ENCODE data around the gene AQP3. TPM values are rescaled to one million over a fixed set of nuclear protein-coding genes. Genes with fewer than 3 reads are reported as not detected.
"Not testable (repeated sequence)": the region's sequence is repeated elsewhere in the genome, so short reads cannot be mapped to it uniquely, and the experiment has no call there.

AQP3 gene
- polyA plus RNA-seq, 1 experiment, result 0.47 TPM

DNA sequence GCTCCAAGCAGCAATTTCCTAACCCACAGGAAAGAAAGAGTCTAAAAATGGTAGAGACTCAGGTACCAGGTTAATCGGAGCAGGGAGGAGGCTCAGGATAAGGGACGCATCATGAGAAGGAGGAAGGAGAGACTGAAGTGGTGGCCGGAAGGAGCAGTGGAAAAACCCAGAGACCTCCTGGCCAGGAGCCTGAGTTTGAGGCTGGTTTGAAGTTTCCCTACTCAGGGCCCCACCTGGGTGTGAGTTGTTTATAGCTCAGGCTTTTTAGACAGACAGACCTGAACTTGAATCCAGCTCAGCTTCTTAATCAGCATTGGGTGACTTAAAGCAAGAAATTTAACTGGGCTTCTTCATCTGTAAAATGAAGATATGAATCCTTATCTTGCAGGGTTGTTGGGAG is 33.1 kb downstream of the AQP3 start:
- CTCF ChIA-PET, result interaction anchor here (2.7 to 8.2 kb wide), 7 partner anchors 11 to 127 kb away, joined by 7 to 111 read pairs (median 23); partner anchors contain the start of genes AQP3 and AQP7
- no peak for DNase-seq (ENCODE audit: low read depth)
- Histone ChIP-seq H3K36me3 (ENCODE audit: control insufficient read depth, insufficient read depth, low read length) (no peaks in the 10 kb centered on the region), H3K27me3 (ENCODE audit: control insufficient read depth, insufficient read depth, low read length) (peaks cover 6% of the 10 kb centered on the region), H3K4me3 (ENCODE audit: low read depth, low read length) (no peak overlapping the region)
- TF ChIP-seq, protein P1, sequence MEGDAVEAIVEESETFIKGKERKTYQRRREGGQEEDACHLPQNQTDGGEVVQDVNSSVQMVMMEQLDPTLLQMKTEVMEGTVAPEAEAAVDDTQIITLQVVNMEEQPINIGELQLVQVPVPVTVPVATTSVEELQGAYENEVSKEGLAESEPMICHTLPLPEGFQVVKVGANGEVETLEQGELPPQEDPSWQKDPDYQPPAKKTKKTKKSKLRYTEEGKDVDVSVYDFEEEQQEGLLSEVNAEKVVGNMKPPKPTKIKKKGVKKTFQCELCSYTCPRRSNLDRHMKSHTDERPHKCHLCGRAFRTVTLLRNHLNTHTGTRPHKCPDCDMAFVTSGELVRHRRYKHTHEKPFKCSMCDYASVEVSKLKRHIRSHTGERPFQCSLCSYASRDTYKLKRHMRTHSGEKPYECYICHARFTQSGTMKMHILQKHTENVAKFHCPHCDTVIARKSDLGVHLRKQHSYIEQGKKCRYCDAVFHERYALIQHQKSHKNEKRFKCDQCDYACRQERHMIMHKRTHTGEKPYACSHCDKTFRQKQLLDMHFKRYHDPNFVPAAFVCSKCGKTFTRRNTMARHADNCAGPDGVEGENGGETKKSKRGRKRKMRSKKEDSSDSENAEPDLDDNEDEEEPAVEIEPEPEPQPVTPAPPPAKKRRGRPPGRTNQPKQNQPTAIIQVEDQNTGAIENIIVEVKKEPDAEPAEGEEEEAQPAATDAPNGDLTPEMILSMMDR (IDR thresholded peaks at IDR 0.05; ENCODE audit: insufficient read depth, low read depth, low read length), result no peak
- POLR2A ChIA-PET, result interaction anchor here (0.6 kb wide), 1 partner anchor 307 kb away, joined by 7 read pairs; no protein-coding TSS in a partner anchor

DNA sequence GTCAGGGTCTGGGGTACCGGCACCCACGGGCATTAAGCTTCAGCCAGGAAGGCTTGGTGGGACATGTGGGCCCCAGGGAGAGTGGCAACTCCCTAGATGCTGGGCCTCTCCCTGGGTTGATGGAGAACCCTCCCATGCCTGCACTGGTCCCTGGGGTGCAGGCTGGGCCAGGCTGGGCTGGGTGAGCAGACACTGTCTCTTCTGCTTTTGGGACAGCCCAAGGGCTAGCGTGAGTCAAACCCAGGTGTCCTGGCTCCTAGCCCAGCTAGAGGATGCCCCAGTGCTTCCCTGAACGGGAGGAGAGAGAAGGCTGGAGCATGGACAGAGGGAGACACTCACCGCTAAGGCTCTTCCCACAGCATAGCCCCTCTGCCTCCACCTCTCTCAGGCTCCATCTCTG is 39.3 kb downstream of the AQP3 start:
- Histone ChIP-seq H3K4me3 (ENCODE audit: low read depth, low read length) (no peak overlapping the region), H3K36me3 (ENCODE audit: control insufficient read depth, insufficient read depth, low read length) (no peaks in the 10 kb centered on the region), H3K27me3 (ENCODE audit: control insufficient read depth, insufficient read depth, low read length) (0 out of 2 replicates have a peak, but pooled peaks cover 3% of the 10 kb centered on the region)
- TF ChIP-seq, protein P1 (IDR thresholded peaks at IDR 0.05; ENCODE audit: insufficient read depth, low read depth, low read length), result no peak
- ChIA-PET CTCF (interaction anchor here (1.0 to 1.8 kb wide), 2 partner anchors 8 to 309 kb away, joined by 3 to 5 read pairs; no protein-coding TSS in a partner anchor), POLR2A (no interaction called here)
- DNase-seq (ENCODE audit: low read depth), result no peak

DNA sequence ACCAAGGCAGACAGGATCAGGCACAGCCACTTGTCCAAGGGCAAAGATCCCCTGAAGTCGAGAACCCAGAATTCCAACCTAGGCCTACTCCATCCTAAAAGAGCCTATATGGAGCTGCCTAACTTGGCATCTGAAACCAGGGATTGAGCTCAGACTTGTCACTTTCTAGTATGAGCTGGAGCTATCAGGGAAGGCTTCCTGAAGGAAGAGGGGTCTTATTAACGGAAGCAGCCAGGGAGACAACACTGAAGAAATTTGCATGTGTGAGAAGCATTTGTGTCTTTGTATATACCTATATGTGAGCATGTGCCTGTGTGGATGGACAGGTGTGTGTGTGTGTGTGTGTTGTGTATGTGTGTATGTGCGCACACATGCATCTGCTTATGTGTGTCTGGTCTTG is 40.3 kb downstream of the AQP3 start:
- POLR2A ChIA-PET, result no interaction called here
- H3K4me3 ChIP-seq (ENCODE audit: low read depth, low read length), result no peak overlapping the region
- no peaks in the 10 kb centered on the region for H3K36me3 ChIP-seq (ENCODE audit: control insufficient read depth, insufficient read depth, low read length)
- TF ChIP-seq, protein P1 (IDR thresholded peaks at IDR 0.05; ENCODE audit: insufficient read depth, low read depth, low read length), result no peak
- CTCF ChIA-PET, result interaction anchor here (1.1 to 1.8 kb wide), 2 partner anchors 9 to 60 kb away, joined by 3 to 5 read pairs; no protein-coding TSS in a partner anchor
- no peak for DNase-seq (ENCODE audit: low read depth)
- 0 out of 2 replicates have a peak, but pooled peaks cover 3% of the 10 kb centered on the region for H3K27me3 ChIP-seq (ENCODE audit: control insufficient read depth, insufficient read depth, low read length)

DNA sequence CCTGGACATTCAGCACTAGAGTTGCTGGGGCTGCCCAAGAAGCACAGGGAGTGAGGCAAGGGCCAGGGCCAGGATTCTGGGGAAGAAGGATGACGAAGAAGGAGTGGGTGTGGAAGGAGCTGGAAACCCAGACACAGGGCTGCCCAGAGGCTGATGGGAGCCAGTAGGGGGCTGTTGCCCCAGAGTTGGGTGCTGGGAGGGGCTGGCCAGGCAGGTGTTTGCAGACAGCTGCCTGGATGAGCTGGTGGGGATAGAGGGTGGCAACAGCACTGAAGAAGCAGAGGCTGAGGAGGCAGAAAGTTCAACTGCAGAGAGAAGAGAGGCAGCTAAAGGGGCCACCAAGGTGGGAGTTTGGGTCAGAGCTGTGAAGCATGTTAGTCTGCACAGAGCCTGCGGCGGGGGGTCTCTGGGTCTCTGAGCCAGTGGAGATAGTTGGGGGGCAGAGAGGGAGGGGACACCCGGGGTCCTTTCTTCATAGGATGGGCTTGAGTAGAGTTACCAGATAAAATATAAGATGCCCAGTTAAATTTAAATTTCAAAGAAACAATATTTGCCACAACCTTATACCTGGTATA is 42.5 kb downstream of the AQP3 start:
- POLR2A ChIA-PET, result no interaction called here
- TF ChIP-seq, protein P1 (IDR thresholded peaks at IDR 0.05; ENCODE audit: insufficient read depth, low read depth, low read length), result no peak

DNA sequence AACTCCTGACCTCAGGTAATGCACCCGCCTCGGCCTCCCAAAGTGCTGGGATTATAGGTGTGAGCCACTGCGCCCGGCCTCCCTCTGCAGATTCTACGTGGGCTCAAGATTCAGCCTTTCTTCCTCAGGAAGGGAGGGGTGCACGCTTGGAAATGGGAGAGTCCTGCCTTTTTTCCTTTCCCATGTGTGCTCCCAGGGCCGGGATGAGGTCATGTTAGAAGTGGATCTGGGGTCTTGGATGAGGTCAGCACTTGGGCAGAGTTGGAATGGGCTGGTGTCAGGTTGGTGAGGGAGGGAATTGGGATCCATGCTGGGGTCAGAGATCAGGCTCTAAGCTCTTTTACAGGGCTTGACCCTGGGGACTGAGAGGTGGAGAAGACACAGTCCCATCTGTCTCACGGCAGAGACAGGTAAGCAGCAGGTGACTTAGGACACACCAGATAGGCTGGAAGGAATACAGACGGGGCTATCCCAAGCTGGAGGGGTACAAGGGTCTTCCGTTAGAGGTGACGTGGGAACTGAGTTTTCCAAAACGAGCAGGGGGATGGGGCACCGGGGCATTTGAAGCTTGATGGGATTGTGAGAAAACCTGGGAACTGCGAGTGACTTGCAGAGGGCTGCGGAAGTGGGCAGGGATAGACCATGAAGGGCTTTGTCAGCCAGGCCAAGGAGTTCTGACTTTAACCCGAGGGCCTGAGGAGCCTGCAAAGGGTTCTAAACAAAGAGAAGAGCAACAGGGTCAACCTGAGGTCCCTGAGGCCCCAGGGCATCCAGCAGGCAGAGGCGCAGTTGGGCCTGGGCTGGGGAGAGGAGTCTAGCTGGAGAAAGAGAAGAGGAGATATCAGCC is 43.2 kb downstream of the AQP3 start:
- POLR2A ChIA-PET, result no interaction called here
- no peak for DNase-seq (ENCODE audit: low read depth)

More for the DNA sequence above, 42.5 kb downstream of the AQP3 start:
- DNase-seq (ENCODE audit: low read depth), result no peak
- CTCF ChIA-PET, result interaction anchor here (0.6 to 5.0 kb wide), 10 partner anchors 11 to 317 kb away, joined by 3 to 42 read pairs (median 7); partner anchors contain the start of gene NOL6
- Histone ChIP-seq H3K4me3 (ENCODE audit: low read depth, low read length) (no peak overlapping the region), H3K36me3 (ENCODE audit: control insufficient read depth, insufficient read depth, low read length) (no peaks in the 10 kb centered on the region), H3K27me3 (ENCODE audit: control insufficient read depth, insufficient read depth, low read length) (peaks cover 4% of the 10 kb centered on the region; the same call in 1 of the 2 replicates)

DNA sequence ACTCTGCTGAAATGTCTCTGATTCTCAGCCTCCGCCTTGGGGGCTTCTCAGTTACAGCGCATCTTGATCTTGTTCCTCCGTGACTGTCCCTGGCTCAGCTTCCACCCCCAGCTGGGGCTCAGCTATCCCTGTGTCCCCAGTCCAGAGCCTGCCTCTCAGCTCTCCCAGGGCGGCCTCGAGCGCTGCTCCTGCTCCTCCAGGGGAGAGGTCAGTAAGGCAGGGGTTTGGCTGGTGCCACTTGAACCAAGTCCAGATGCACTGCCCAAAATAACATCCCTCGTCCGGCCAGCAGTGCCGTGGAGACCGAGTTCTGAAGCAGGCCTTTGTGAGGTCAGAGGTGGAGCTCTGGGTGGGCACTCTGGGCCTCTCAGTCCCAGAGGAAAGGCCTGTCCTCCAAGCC is 45.0 kb downstream of the AQP3 start, which contains the start of gene AQP7:
TSS of gene AQP7 (minus strand) at position 198 of the 400 bp plus-strand sequence. CDS start 1,306 bp downstream, outside the sequence.
- DNase-seq (ENCODE audit: low read depth); POLR2A ChIA-PET; H3K36me3 ChIP-seq (ENCODE audit: control insufficient read depth, insufficient read depth, low read length); H3K27me3 ChIP-seq (ENCODE audit: control insufficient read depth, insufficient read depth, low read length); H3K4me3 ChIP-seq (ENCODE audit: low read depth, low read length): not testable (repeated sequence)
- CTCF ChIA-PET, result interaction anchor here (0.9 to 5.0 kb wide), 9 partner anchors 7 to 121 kb away, joined by 3 to 42 read pairs (median 6); partner anchors contain the start of genes ANKRD18B and NOL6

More for the DNA sequence above, 43.2 kb downstream of the AQP3 start:
- Histone ChIP-seq H3K4me3 (ENCODE audit: low read depth, low read length) (no peak overlapping the region), H3K36me3 (ENCODE audit: control insufficient read depth, insufficient read depth, low read length) (no peaks in the 10 kb centered on the region), H3K27me3 (ENCODE audit: control insufficient read depth, insufficient read depth, low read length) (peaks cover 4% of the 10 kb centered on the region; the same call in 1 of the 2 replicates)
- CTCF ChIA-PET, result interaction anchor here (1.0 to 5.0 kb wide), 18 partner anchors 8 to 317 kb away, joined by 3 to 42 read pairs (median 6); partner anchors contain the start of genes ANKRD18B and NOL6
- TF ChIP-seq, protein P1 (IDR thresholded peaks at IDR 0.05; ENCODE audit: insufficient read depth, low read depth, low read length), result no peak

DNA sequence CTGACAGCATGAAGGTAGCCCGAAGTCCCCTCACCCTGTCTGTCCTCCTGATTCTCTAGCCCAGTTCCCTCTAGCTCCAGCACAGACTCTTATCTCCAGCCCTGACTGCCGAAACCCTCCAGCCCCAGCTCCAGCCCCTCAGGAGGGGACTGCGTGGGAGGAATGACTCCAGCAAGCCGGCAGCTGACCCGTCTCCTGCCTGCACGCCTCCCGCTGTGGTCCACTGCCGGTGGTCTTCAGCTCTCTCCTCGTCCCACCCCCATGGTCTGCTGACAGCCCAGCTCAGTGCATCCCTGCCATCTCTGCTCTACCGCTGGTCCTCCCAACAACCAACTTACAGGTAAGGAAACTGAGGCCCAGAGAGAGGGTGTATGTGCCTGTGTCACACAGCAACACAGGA is 45.6 kb downstream of the AQP3 start:
- H3K27me3 ChIP-seq (ENCODE audit: control insufficient read depth, insufficient read depth, low read length); DNase-seq (ENCODE audit: low read depth); POLR2A ChIA-PET; H3K4me3 ChIP-seq (ENCODE audit: low read depth, low read length); H3K36me3 ChIP-seq (ENCODE audit: control insufficient read depth, insufficient read depth, low read length): not testable (repeated sequence)
- CTCF ChIA-PET, result interaction anchor here (5.0 kb wide), 1 partner anchor 14 kb away, joined by 42 read pairs; no protein-coding TSS in a partner anchor
